CD8-positive, alpha-beta memory T cell (primary cell): ENCODE data around the gene STRIT1. TPM values are rescaled to one million over a fixed set of nuclear protein-coding genes. Genes with fewer than 3 reads are reported as not detected.

Experiments
- CTCF ChIA-PET: fragments of 350-600 bp; sonication (Branson Sonifier 250); formaldehyde crosslinking; loops from one replicate; lab custom pipeline; 2021; ENCODE audit warnings: antibody characterized with exemption; lab: Charles Lee
- POLR2A ChIA-PET: fragments of 350-600 bp; sonication (Branson Sonifier 250); formaldehyde crosslinking; loops from one replicate; lab custom pipeline; 2021; ENCODE audit warnings: antibody characterized with exemption; lab: Charles Lee
- DNase-seq, 5 donors: peaks; one replicate each; pipeline versions ENCODE4 v3.0.0 to v3.0.0-alpha.2; 2020 to 2022; ENCODE audit warnings: mixed read lengths in 1 of 5
- H3K27ac ChIP-seq: one replicate; pipeline ENCODE4 v1.7.0; 2013; ENCODE audit warnings: low read depth, mild to moderate bottlenecking, low read length, moderate library complexity
- H3K27me3 ChIP-seq: 2 replicates; pipeline ENCODE4 v1.7.0; 2013; ENCODE audit warnings: low read length, mild to moderate bottlenecking; ENCODE audit not compliant: insufficient read depth, poor library complexity, severe bottlenecking
- H3K36me3 ChIP-seq: 2 replicates; pipeline ENCODE4 v1.7.0; 2013; ENCODE audit warnings: mild to moderate bottlenecking, low read length, moderate library complexity; ENCODE audit not compliant: insufficient read depth
- H3K4me1 ChIP-seq: 2 replicates; pipeline ENCODE4 v1.7.0; 2013; ENCODE audit warnings: mild to moderate bottlenecking, low read length, moderate library complexity; ENCODE audit not compliant: insufficient read depth
- H3K4me3 ChIP-seq: 2 replicates; pipeline ENCODE4 v1.7.0; 2013; ENCODE audit warnings: mild to moderate bottlenecking, low read length
- H3K9me3 ChIP-seq: 2 replicates; pipeline ENCODE4 v1.7.0; 2013; ENCODE audit warnings: mild to moderate bottlenecking, low read length
- H3K27ac Mint-ChIP-seq, 8 donors: one replicate each; pipeline ENCODE4 v1.8.0; 2020 to 2021; ENCODE audit warnings: mixed read lengths in 8 of 8, mild to moderate bottlenecking in 6 of 8, inconsistent platforms in 3 of 8, moderate library complexity in 3 of 8
- H3K27me3 Mint-ChIP-seq, 2 donors: one replicate each; pipeline ENCODE4 v1.8.0; 2020 to 2021; ENCODE audit warnings: mixed read lengths in 2 of 2, mild to moderate bottlenecking in 1 of 2, moderate library complexity in 1 of 2
- H3K36me3 Mint-ChIP-seq, 3 donors: one replicate each; pipeline ENCODE4 v1.8.0; 2020 to 2021; ENCODE audit warnings: mixed read lengths in 3 of 3, inconsistent platforms in 1 of 3, mild to moderate bottlenecking in 1 of 3
- H3K4me1 Mint-ChIP-seq, 3 donors: one replicate each; pipeline ENCODE4 v1.8.0; 2020 to 2021; ENCODE audit warnings: mixed read lengths in 3 of 3, inconsistent platforms in 1 of 3, mild to moderate bottlenecking in 1 of 3
- H3K4me3 Mint-ChIP-seq, 7 donors: one replicate each; pipeline ENCODE4 v1.8.0; 2020 to 2021; ENCODE audit warnings: mixed read lengths in 7 of 7, mild to moderate bottlenecking in 6 of 7, moderate library complexity in 4 of 7, inconsistent platforms in 2 of 7
- H3K9me3 Mint-ChIP-seq, 5 donors: one replicate each; pipeline ENCODE4 v1.8.0; 2020 to 2022; ENCODE audit warnings: mixed read lengths in 5 of 5, mild to moderate bottlenecking in 3 of 5, moderate library complexity in 2 of 5, inconsistent platforms in 1 of 5
- polyA plus RNA-seq: library from polyadenylated mRNA; unstranded; fragments of 300-500 nt; fragmentation: Illumina TruSeq; gene quantifications from one replicate; pipeline ENCODE4 v1.2.3, GENCODE V29; 2021
- total RNA-seq, 2 experiments: library from RNA; stranded (reverse); gene quantifications; one replicate each; pipeline ENCODE4 v1.2.3, GENCODE V29; 2021

The STRIT1 gene
- total and polyA plus RNA-seq, 3 experiments from 2014 or later: not detected

- peaks cover 0 to 3% of the 10 kb centered on the region in 2 donors for H3K27me3 Mint-ChIP-seq
- Histone ChIP-seq H3K36me3 (no peaks in the 10 kb centered on the region), H3K27ac (no peak overlapping the region), H3K4me1 (no peaks in the 10 kb centered on the region), H3K27me3 (no peaks in the 10 kb centered on the region), H3K4me3 (no peak overlapping the region), H3K9me3 (no peaks in the 10 kb centered on the region)
- CTCF ChIA-PET: no interaction called here
- no peak overlapping the region for H3K4me3 Mint-ChIP-seq
- POLR2A ChIA-PET: no interaction called here
- no peaks in the 10 kb centered on the region for H3K4me1 Mint-ChIP-seq
- H3K36me3 Mint-ChIP-seq: no peaks in the 10 kb centered on the region
- H3K9me3 Mint-ChIP-seq: no peaks in the 10 kb centered on the region
- no peak for DNase-seq
- H3K27ac Mint-ChIP-seq: no peak overlapping the region
Measured at GRCh38 chr3:155308831-155309230, 15.3 kb upstream of the STRIT1 start.

- Mint-ChIP-seq H3K27me3 (peaks cover 0 to 3% of the 10 kb centered on the region in 2 donors), H3K9me3 (no peaks in the 10 kb centered on the region), H3K4me1 (no peaks in the 10 kb centered on the region), H3K36me3 (no peaks in the 10 kb centered on the region), H3K27ac (no peak overlapping the region), H3K4me3 (no peak overlapping the region)
- ChIA-PET CTCF (no interaction called here), POLR2A (no interaction called here)
- Histone ChIP-seq H3K27me3 (no peaks in the 10 kb centered on the region), H3K4me3 (no peak overlapping the region), H3K4me1 (no peaks in the 10 kb centered on the region), H3K9me3 (no peaks in the 10 kb centered on the region), H3K27ac (no peak overlapping the region), H3K36me3 (no peaks in the 10 kb centered on the region)
- DNase-seq: no peak
Measured at GRCh38 chr3:155307183-155307582, 13.7 kb upstream of the STRIT1 start.

- H3K36me3 Mint-ChIP-seq: no peaks in the 10 kb centered on the region
- H3K27ac ChIP-seq: no peak overlapping the region
- DNase-seq: no peak
- H3K4me3 ChIP-seq: no peak overlapping the region
- H3K27me3 Mint-ChIP-seq: peaks cover 0 to 3% of the 10 kb centered on the region in 2 donors
- CTCF ChIA-PET: no interaction called here
- no peaks in the 10 kb centered on the region for H3K36me3 ChIP-seq
- H3K27ac Mint-ChIP-seq: peak overlapping the region in 1 of 8 donors; percentile 52
- no peak overlapping the region for H3K4me3 Mint-ChIP-seq
- POLR2A ChIA-PET: no interaction called here
- no peaks in the 10 kb centered on the region for H3K4me1 ChIP-seq
- H3K9me3 Mint-ChIP-seq: peaks cover 0 to 3% (median 2%) of the 10 kb centered on the region in 5 donors
- H3K9me3 ChIP-seq: no peaks in the 10 kb centered on the region
- H3K27me3 ChIP-seq: no peaks in the 10 kb centered on the region
- no peaks in the 10 kb centered on the region for H3K4me1 Mint-ChIP-seq
Measured at GRCh38 chr3:155304394-155304793, 10.9 kb upstream of the STRIT1 start.

GRCh38 chr3:155303540-155304097, 10.1 kb upstream of the STRIT1 start:
- no peaks in the 10 kb centered on the region for H3K4me1 ChIP-seq
- CTCF ChIA-PET: no interaction called here
- no peak for DNase-seq
- H3K36me3 Mint-ChIP-seq: no peaks in the 10 kb centered on the region
- H3K4me3 Mint-ChIP-seq: no peak overlapping the region
- no peaks in the 10 kb centered on the region for H3K9me3 ChIP-seq
- no peaks in the 10 kb centered on the region for H3K27me3 ChIP-seq
- POLR2A ChIA-PET: no interaction called here
- no peak overlapping the region for H3K27ac ChIP-seq
- no peaks in the 10 kb centered on the region for H3K36me3 ChIP-seq
- H3K27ac Mint-ChIP-seq: no peak overlapping the region
- H3K4me3 ChIP-seq: no peak overlapping the region
- H3K4me1 Mint-ChIP-seq: no peaks in the 10 kb centered on the region
- H3K9me3 Mint-ChIP-seq: peaks cover 0 to 3% (median 2%) of the 10 kb centered on the region in 5 donors
- H3K27me3 Mint-ChIP-seq: peaks cover 0 to 3% of the 10 kb centered on the region in 2 donors

GRCh38 chr3:155302891-155303290, 9.4 kb upstream of the STRIT1 start:
- Histone ChIP-seq H3K36me3 (no peaks in the 10 kb centered on the region), H3K9me3 (no peaks in the 10 kb centered on the region), H3K4me3 (no peak overlapping the region), H3K4me1 (no peaks in the 10 kb centered on the region), H3K27me3 (no peaks in the 10 kb centered on the region), H3K27ac (no peak overlapping the region)
- H3K27me3 Mint-ChIP-seq: peaks cover 0 to 3% of the 10 kb centered on the region in 2 donors
- no peak overlapping the region for H3K4me3 Mint-ChIP-seq
- no peaks in the 10 kb centered on the region for H3K36me3 Mint-ChIP-seq
- H3K4me1 Mint-ChIP-seq: no peaks in the 10 kb centered on the region
- CTCF ChIA-PET: no interaction called here
- POLR2A ChIA-PET: no interaction called here
- DNase-seq: no peak
- no peak overlapping the region for H3K27ac Mint-ChIP-seq
- H3K9me3 Mint-ChIP-seq: peaks cover 0 to 4% (median 3%) of the 10 kb centered on the region in 5 donors

GRCh38 chr3:155302481-155302880, 9.0 kb upstream of the STRIT1 start:
- ChIA-PET POLR2A (no interaction called here), CTCF (no interaction called here)
- Mint-ChIP-seq H3K27ac (no peak overlapping the region), H3K4me3 (no peak overlapping the region), H3K4me1 (no peaks in the 10 kb centered on the region), H3K36me3 (no peaks in the 10 kb centered on the region), H3K27me3 (peaks cover 0 to 3% of the 10 kb centered on the region in 2 donors), H3K9me3 (peaks cover 0 to 8% (median 3%) of the 10 kb centered on the region in 5 donors)
- Histone ChIP-seq H3K27me3 (no peaks in the 10 kb centered on the region), H3K36me3 (no peaks in the 10 kb centered on the region), H3K4me3 (no peak overlapping the region), H3K4me1 (no peaks in the 10 kb centered on the region), H3K9me3 (no peaks in the 10 kb centered on the region), H3K27ac (no peak overlapping the region)
- DNase-seq: no peak

GRCh38 chr3:155297100-155297499, 3.6 kb upstream of the STRIT1 start:
- ChIA-PET POLR2A (no interaction called here), CTCF (no interaction called here)
- no peaks in the 10 kb centered on the region for H3K4me1 Mint-ChIP-seq
- H3K4me3 Mint-ChIP-seq: no peak overlapping the region
- Histone ChIP-seq H3K27ac (no peak overlapping the region), H3K9me3 (no peaks in the 10 kb centered on the region), H3K27me3 (no peaks in the 10 kb centered on the region), H3K4me3 (no peak overlapping the region), H3K4me1 (no peaks in the 10 kb centered on the region), H3K36me3 (no peaks in the 10 kb centered on the region)
- H3K9me3 Mint-ChIP-seq: peaks cover 2 to 14% (median 6%) of the 10 kb centered on the region in 5 donors
- no peak overlapping the region for H3K27ac Mint-ChIP-seq
- no peaks in the 10 kb centered on the region for H3K36me3 Mint-ChIP-seq
- no peaks in the 10 kb centered on the region for H3K27me3 Mint-ChIP-seq
- DNase-seq: no peak

- H3K27me3 Mint-ChIP-seq: no peaks in the 10 kb centered on the region
- Histone ChIP-seq H3K27me3 (no peaks in the 10 kb centered on the region), H3K9me3 (no peaks in the 10 kb centered on the region), H3K27ac (no peak overlapping the region), H3K36me3 (no peaks in the 10 kb centered on the region), H3K4me1 (no peaks in the 10 kb centered on the region), H3K4me3 (no peak overlapping the region)
- no peak overlapping the region for H3K4me3 Mint-ChIP-seq
- no peak overlapping the region for H3K27ac Mint-ChIP-seq
- no peaks in the 10 kb centered on the region for H3K4me1 Mint-ChIP-seq
- no peaks in the 10 kb centered on the region for H3K36me3 Mint-ChIP-seq
- ChIA-PET POLR2A (no interaction called here), CTCF (interaction anchor here (1.0 kb wide), 1 partner anchor 58 kb away, joined by 3 read pairs; no protein-coding TSS in a partner anchor)
- DNase-seq: no peak
- peaks cover 2 to 11% (median 6%) of the 10 kb centered on the region in 5 donors for H3K9me3 Mint-ChIP-seq
Measured at GRCh38 chr3:155296413-155296812, 2.9 kb upstream of the STRIT1 start.
